Activated naive CD8-positive, alpha-beta T cell treated with anti-CD3 and anti-CD28 coated beads, Interleukin-2, amount 10 ng/mL, durations not matched to agents 7 days and 5 days (primary cell): Measurements from ENCODE around the gene TCEA2. TPM values are rescaled to one million over a fixed set of nuclear protein-coding genes. Genes with fewer than 3 reads are reported as not detected.
A peak's percentile ranks its signal among the peaks of the same experiment; 100 is the strongest.

ENCODE experiments used
- ATAC-seq: fragments of 150-1000 bp; cut with Tn5 transposase; one replicate; pipeline ENCODE4 v1.10.0; 2021; ENCODE audit warnings: low read depth, moderate library complexity
- POLR2A ChIA-PET: fragments of 350-600 bp; sonication (Branson Sonifier 250); formaldehyde crosslinking; loops from one replicate; lab custom pipeline; 2021; ENCODE audit warnings: antibody characterized with exemption; lab: Charles Lee
- DNase-seq: peaks from one replicate; pipeline ENCODE4 v3.0.0; 2021
- H3K27ac Mint-ChIP-seq: one replicate; pipeline ENCODE4 v1.8.0; 2022; ENCODE audit warnings: mild to moderate bottlenecking, mixed read lengths
- H3K27me3 Mint-ChIP-seq: one replicate; pipeline ENCODE4 v1.8.0; 2022; ENCODE audit warnings: mild to moderate bottlenecking, moderate library complexity, mixed read lengths
- H3K36me3 Mint-ChIP-seq: one replicate; pipeline ENCODE4 v1.8.0; 2021; ENCODE audit warnings: mild to moderate bottlenecking, mixed read lengths
- H3K4me1 Mint-ChIP-seq: one replicate; pipeline ENCODE4 v1.8.0; 2021; ENCODE audit warnings: mixed read lengths
- H3K4me3 Mint-ChIP-seq: one replicate; pipeline ENCODE4 v1.8.0; 2022; ENCODE audit warnings: mild to moderate bottlenecking, moderate library complexity, mixed read lengths
- H3K9me3 Mint-ChIP-seq: one replicate; pipeline ENCODE4 v1.8.0; 2021; ENCODE audit warnings: mixed read lengths
- total RNA-seq, 2 experiments: library from RNA; stranded (reverse); gene quantifications; one replicate each; pipeline ENCODE4 v1.2.3, GENCODE V29; 2021

Gene TCEA2
- total RNA-seq, 2 experiments from 2014 or later, result 65.3 to 74.9 TPM

- Mint-ChIP-seq H3K27ac (peak overlapping the region; percentile 72), H3K4me3 (no peak overlapping the region), H3K4me1 (peaks cover 1% of the 10 kb centered on the region), H3K36me3 (peaks cover 4% of the 10 kb centered on the region), H3K27me3 (no peaks in the 10 kb centered on the region), H3K9me3 (peaks cover 2% of the 10 kb centered on the region)
- DNase-seq (no peak), ATAC-seq (no peak)
- POLR2A ChIA-PET, result no interaction called here
Observed at GRCh38 chr20:64093013-64093503, 30.1 kb downstream of the TCEA2 start.

DNA sequence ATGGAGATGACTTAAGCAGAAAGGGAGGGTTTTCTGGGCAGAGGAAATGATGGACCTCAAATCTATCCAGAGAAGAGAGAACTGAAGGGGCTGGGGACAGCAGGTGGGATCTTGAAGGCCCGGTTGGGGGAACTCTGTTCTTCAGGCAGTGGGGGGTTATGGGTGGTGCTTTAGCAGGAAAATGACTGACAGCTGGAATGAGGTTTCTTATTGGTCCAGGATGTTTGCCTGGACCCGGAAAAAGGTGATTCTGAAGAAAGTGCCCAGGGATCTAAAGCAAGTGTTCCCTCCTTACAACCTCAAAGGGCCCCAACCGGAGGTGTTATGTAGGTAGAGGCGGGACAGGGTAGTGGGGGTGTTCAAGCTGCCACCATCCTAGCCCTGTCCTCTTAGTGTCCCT is 32.5 kb downstream of the TCEA2 start:
- peaks cover 6% of the 10 kb centered on the region for H3K4me1 Mint-ChIP-seq
- no peaks in the 10 kb centered on the region for H3K27me3 Mint-ChIP-seq
- POLR2A ChIA-PET, result no interaction called here
- DNase-seq (no peak), ATAC-seq (no peak)
- H3K9me3 Mint-ChIP-seq, result peaks cover 2% of the 10 kb centered on the region
- peaks cover 4% of the 10 kb centered on the region for H3K36me3 Mint-ChIP-seq
- H3K27ac Mint-ChIP-seq, result no peak overlapping the region
- no peak overlapping the region for H3K4me3 Mint-ChIP-seq

- ATAC-seq (no peak), DNase-seq (no peak)
- H3K9me3 Mint-ChIP-seq, result peaks cover 2% of the 10 kb centered on the region
Observed at GRCh38 chr20:64095927-64096326, 32.9 kb downstream of the TCEA2 start.

GRCh38 chr20:64096535-64096934 is 33.5 kb downstream of the TCEA2 start:
- Mint-ChIP-seq H3K27ac (no peak overlapping the region), H3K4me3 (no peak overlapping the region), H3K36me3 (peaks cover 4% of the 10 kb centered on the region), H3K27me3 (peaks cover 7% of the 10 kb centered on the region), H3K4me1 (peaks cover 6% of the 10 kb centered on the region), H3K9me3 (peaks cover 2% of the 10 kb centered on the region)
- POLR2A ChIA-PET, result no interaction called here
- ATAC-seq (no peak), DNase-seq (no peak)

More at GRCh38 chr20:64095927-64096326, 32.9 kb downstream of the TCEA2 start:
- Mint-ChIP-seq H3K4me3 (no peak overlapping the region), H3K4me1 (peaks cover 6% of the 10 kb centered on the region), H3K27ac (no peak overlapping the region), H3K36me3 (peaks cover 4% of the 10 kb centered on the region), H3K27me3 (peaks cover 1% of the 10 kb centered on the region)
- POLR2A ChIA-PET, result no interaction called here

DNA sequence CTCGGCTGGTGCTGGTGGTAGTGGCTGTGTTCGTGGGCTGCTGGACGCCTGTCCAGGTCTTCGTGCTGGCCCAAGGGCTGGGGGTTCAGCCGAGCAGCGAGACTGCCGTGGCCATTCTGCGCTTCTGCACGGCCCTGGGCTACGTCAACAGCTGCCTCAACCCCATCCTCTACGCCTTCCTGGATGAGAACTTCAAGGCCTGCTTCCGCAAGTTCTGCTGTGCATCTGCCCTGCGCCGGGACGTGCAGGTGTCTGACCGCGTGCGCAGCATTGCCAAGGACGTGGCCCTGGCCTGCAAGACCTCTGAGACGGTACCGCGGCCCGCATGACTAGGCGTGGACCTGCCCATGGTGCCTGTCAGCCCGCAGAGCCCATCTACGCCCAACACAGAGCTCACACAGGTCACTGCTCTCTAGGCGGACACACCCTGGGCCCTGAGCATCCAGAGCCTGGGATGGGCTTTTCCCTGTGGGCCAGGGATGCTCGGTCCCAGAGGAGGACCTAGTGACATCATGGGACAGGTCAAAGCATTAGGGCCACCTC is 35.5 kb downstream of the TCEA2 start:
- Mint-ChIP-seq H3K4me3 (no peak overlapping the region), H3K27me3 (peaks cover 18% of the 10 kb centered on the region), H3K9me3 (peaks cover 2% of the 10 kb centered on the region), H3K4me1 (peaks cover 6% of the 10 kb centered on the region), H3K36me3 (peaks cover 4% of the 10 kb centered on the region), H3K27ac (no peak overlapping the region)
- POLR2A ChIA-PET, result no interaction called here
- ATAC-seq, result no peak
- no peak for DNase-seq

DNA sequence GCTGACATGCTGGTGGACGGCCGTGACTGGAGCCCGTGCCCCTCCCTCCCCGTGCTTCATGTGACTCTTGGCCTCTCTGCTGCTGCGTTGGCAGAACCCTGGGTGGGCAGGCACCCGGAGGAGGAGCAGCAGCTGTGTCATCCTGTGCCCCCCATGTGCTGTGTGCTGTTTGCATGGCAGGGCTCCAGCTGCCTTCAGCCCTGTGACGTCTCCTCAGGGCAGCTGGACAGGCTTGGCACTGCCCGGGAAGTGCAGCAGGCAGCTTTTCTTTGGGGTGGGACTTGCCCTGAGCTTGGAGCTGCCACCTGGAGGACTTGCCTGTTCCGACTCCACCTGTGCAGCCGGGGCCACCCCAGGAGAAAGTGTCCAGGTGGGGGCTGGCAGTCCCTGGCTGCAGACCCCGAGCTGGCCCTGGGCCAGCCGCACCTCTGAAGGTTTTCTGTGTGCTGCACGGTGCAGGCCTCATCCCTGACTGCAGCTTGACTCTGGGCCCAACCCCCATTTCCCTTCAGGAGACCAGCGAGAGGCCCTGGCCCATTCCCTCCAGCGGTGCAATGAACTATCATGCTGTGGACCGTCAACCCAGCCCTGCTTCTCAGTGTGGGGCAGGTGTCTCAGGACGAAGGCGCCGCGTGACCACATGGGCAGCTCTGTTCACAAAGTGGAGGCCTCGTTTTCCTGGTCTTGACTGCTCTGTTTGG is 36.2 kb downstream of the TCEA2 start:
- H3K27me3 Mint-ChIP-seq, result peaks cover 21% of the 10 kb centered on the region
- peaks cover 6% of the 10 kb centered on the region for H3K4me1 Mint-ChIP-seq
- POLR2A ChIA-PET, result no interaction called here
- DNase-seq, result no peak
- H3K36me3 Mint-ChIP-seq, result peaks cover 4% of the 10 kb centered on the region
- H3K9me3 Mint-ChIP-seq, result peaks cover 2% of the 10 kb centered on the region
- H3K27ac Mint-ChIP-seq, result no peak overlapping the region
- ATAC-seq, result no peak
- H3K4me3 Mint-ChIP-seq, result no peak overlapping the region

DNA sequence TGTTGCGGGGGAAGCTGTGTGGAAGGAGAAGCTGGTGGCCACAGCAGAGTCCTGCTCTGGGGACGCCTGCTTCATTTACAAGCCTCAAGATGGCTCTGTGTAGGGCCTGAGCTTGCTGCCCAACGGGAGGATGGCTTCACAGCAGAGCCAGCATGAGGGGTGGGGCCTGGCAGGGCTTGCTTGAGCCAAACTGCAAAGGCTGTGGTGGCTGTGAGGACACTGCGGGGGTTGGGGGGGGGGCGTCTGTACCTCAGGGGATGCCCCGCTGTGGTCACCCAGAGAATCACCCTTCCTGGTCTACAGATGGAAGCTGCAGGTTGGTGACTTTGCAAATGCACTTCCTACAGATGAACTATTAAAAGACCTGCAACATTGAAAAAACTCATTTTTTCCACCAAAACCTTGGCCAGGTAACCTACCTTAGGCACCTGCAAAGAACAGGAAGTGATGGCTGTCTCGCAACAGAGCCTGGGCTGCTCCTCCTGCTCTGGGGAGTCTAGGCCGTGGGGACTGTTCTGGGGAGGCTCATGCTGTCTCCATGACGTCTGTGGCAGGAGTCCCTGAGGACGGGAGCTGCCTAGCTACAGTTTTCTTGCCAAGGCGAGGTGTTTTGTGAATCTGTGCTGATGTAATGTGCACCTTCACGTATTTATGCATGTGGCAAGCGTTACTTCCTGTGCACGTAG is 37.0 kb downstream of the TCEA2 start:
- H3K4me3 Mint-ChIP-seq, result no peak overlapping the region
- POLR2A ChIA-PET, result no interaction called here
- ATAC-seq (peak; percentile 38), DNase-seq (no peak)
- no peak overlapping the region for H3K27ac Mint-ChIP-seq
- peaks cover 2% of the 10 kb centered on the region for H3K9me3 Mint-ChIP-seq
- H3K27me3 Mint-ChIP-seq, result peaks cover 21% of the 10 kb centered on the region
- H3K36me3 Mint-ChIP-seq, result peaks cover 4% of the 10 kb centered on the region
- H3K4me1 Mint-ChIP-seq, result peaks cover 6% of the 10 kb centered on the region

GRCh38 chr20:64100566-64100888 is 37.5 kb downstream of the TCEA2 start:
- DNase-seq (no peak), ATAC-seq (no peak)
- POLR2A ChIA-PET, result no interaction called here
- Mint-ChIP-seq H3K27me3 (peaks cover 21% of the 10 kb centered on the region), H3K9me3 (peaks cover 2% of the 10 kb centered on the region), H3K4me3 (no peak overlapping the region), H3K36me3 (peaks cover 4% of the 10 kb centered on the region), H3K27ac (no peak overlapping the region), H3K4me1 (peaks cover 6% of the 10 kb centered on the region)

- ATAC-seq, result no peak
- no peak overlapping the region for H3K27ac Mint-ChIP-seq
- no peak for DNase-seq
Observed at GRCh38 chr20:64100946-64101688, 38.1 kb downstream of the TCEA2 start.

GRCh38 chr20:64101731-64102621 is 39.0 kb downstream of the TCEA2 start:
- Mint-ChIP-seq H3K27ac (no peak overlapping the region), H3K9me3 (no peaks in the 10 kb centered on the region), H3K4me3 (no peak overlapping the region), H3K36me3 (no peaks in the 10 kb centered on the region), H3K27me3 (peaks cover 21% of the 10 kb centered on the region), H3K4me1 (peaks cover 6% of the 10 kb centered on the region)
- DNase-seq (peak; percentile 87), ATAC-seq (peak; percentile 65)
- POLR2A ChIA-PET, result no interaction called here

More at GRCh38 chr20:64100946-64101688, 38.1 kb downstream of the TCEA2 start:
- H3K9me3 Mint-ChIP-seq, result peaks cover 2% of the 10 kb centered on the region
- POLR2A ChIA-PET, result no interaction called here
- H3K4me3 Mint-ChIP-seq, result no peak overlapping the region
- H3K4me1 Mint-ChIP-seq, result peaks cover 6% of the 10 kb centered on the region
- peaks cover 21% of the 10 kb centered on the region for H3K27me3 Mint-ChIP-seq
- peaks cover 4% of the 10 kb centered on the region for H3K36me3 Mint-ChIP-seq

DNA sequence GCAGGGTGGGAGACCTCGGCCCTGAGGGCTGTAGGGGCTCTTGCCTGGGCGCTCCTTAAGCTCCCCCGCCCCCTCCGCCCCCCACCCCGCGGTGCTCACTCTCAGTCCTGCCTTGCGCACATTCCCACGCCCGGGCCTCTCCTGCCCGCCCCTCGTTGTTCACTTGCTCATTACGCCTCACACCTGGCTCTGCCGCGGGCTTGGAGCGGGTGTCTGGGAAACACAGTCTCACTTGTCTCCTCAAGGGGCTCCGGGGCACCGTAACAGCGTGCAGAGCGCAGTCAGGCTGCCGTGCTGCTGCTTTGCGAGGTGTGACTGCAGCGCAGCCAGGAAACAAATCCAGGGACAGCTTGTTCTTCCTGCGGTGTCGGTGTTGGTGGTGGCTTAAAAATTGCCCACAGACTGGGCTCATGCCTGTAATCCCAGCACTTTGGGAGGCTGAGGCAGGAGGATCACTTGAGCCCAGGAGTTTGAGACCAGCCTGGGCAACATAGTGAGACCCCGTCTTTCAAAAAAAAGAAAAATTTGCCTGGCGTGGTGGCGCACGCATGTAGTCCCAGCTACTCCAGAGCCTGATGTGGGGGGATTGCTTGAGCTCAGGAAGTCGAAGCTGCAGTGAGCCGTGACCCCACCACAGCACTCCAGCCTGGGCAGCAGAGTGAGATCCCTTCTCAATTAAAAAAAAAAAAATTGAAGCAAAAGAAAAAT is 39.8 kb downstream of the TCEA2 start:
- DNase-seq (peak; percentile 40), ATAC-seq (no peak)
- Mint-ChIP-seq H3K4me3 (peak overlapping the region; percentile 68), H3K27me3 (peaks cover 21% of the 10 kb centered on the region), H3K9me3 (no peaks in the 10 kb centered on the region), H3K36me3 (no peaks in the 10 kb centered on the region), H3K4me1 (peaks cover 6% of the 10 kb centered on the region), H3K27ac (no peak overlapping the region)
- POLR2A ChIA-PET, result no interaction called here
